GM12878 (cell line): ENCODE results near the gene PITRM1. TPM values are rescaled to one million over a fixed set of nuclear protein-coding genes. Genes with fewer than 3 reads are reported as not detected.

Experiments
- ATAC-seq: fragments of 200-7000 bp; cut with Tn5 transposase; 3 replicates; pipeline ENCODE4 v1.9.1; 2020; ENCODE audit warnings: mild to moderate bottlenecking, moderate library complexity
- BruUV-seq: library from RNA; stranded (reverse); fragments of 400-500 nt; replicated peaks from 2 replicates; lab custom pipeline; 2021; lab: Mats Ljungman, UMichigan
- CTCF ChIA-PET: fragments of 300-600 bp; sonication (Branson Sonifier 250); formaldehyde crosslinking; extraction: SDS; loops from one replicate; lab custom pipeline; 2021; ENCODE audit warnings: inconsistent platforms; lab: Yijun Ruan, JAX
- POLR2A ChIA-PET: fragments of 350-600 bp; formaldehyde crosslinking; extraction: SDS; loops from one replicate; lab custom pipeline; 2021; ENCODE audit warnings: inconsistent platforms; lab: Charles Lee
- RAD21 ChIA-PET: fragments of 300-600 bp; sonication (Branson Sonifier 250); formaldehyde crosslinking; loops from one replicate; lab custom pipeline; 2023; ENCODE audit warnings: antibody characterized with exemption; ENCODE audit not compliant: unreplicated experiment; lab: Charles Lee
- SMC1A ChIA-PET: fragments of 300-600 bp; sonication (Branson Sonifier 250); formaldehyde crosslinking; loops from one replicate; lab custom pipeline; 2023; ENCODE audit not compliant: unreplicated experiment, uncharacterized antibody; lab: Charles Lee
- DNase-seq: peaks from one replicate; pipeline ENCODE4 v3.0.0-alpha.2; 2011; ENCODE audit warnings: low read depth, low spot score
- FAIRE-seq: peaks from 3 replicates; lab custom pipeline; 2011; peaks lifted over from hg19 to GRCh38; lab: Jason Lieb, UNC
- H2AFZ ChIP-seq: 2 replicates; pipeline ENCODE4 v1.6.0; 2011; ENCODE audit warnings: low read depth, low read length, control low read depth; ENCODE audit not compliant: control insufficient read depth
- H3K27ac ChIP-seq: 2 replicates; pipeline ENCODE4 v1.5.1; 2011; ENCODE audit warnings: control low read depth; ENCODE audit not compliant: control insufficient read depth, insufficient read depth
- H3K27me3 ChIP-seq, 2 experiments: replicated peaks in 1 of 2; 2 replicates each; pipeline versions ENCODE4 v1.6.0 to v1.6.1; 2011; ENCODE audit warnings: low read length in 1 of 2; ENCODE audit not compliant: control insufficient read depth in 2 of 2, insufficient read depth in 2 of 2
- H3K36me3 ChIP-seq, 2 experiments: 2 replicates each; pipeline ENCODE4 v1.5.1; 2011; ENCODE audit warnings: low read length in 1 of 2; ENCODE audit not compliant: control insufficient read depth in 2 of 2, insufficient read depth in 2 of 2
- H3K4me1 ChIP-seq: 2 replicates; pipeline ENCODE4 v1.6.1; 2011; ENCODE audit warnings: mild to moderate bottlenecking, low read length, moderate library complexity, mixed read lengths; ENCODE audit not compliant: control insufficient read depth, insufficient read depth
- H3K4me2 ChIP-seq: 2 replicates; pipeline ENCODE4 v1.6.0; 2011; ENCODE audit warnings: control low read depth; ENCODE audit not compliant: control insufficient read depth, insufficient read depth
- H3K4me3 ChIP-seq: fragments of 200-600 bp; sonication (generic); 2 replicates; pipeline ENCODE4 v1.5.1; 2016
- H3K79me2 ChIP-seq: 2 replicates; pipeline ENCODE4 v1.6.0; 2011; ENCODE audit warnings: low read length; ENCODE audit not compliant: control insufficient read depth, insufficient read depth
- H3K9ac ChIP-seq: 2 replicates; pipeline ENCODE4 v1.8.0; 2011; ENCODE audit warnings: low read length, control low read depth, mixed read lengths; ENCODE audit not compliant: control insufficient read depth, insufficient read depth
- H3K9me3 ChIP-seq: replicated peaks from 3 replicates; pipeline ENCODE4 v1.5.1; 2011; ENCODE audit warnings: mild to moderate bottlenecking, low read length; ENCODE audit not compliant: control insufficient read depth, insufficient read depth
- H4K20me1 ChIP-seq: 2 replicates; pipeline ENCODE4 v1.6.0; 2011; ENCODE audit not compliant: control insufficient read depth, insufficient read depth
- ASH2L ChIP-seq: fragments of 300-600, 200-600 bp; sonication (generic); IDR thresholded peaks from 2 replicates; pipeline ENCODE4 v1.6.1; 2017; ENCODE audit warnings: low read depth, mild to moderate bottlenecking, borderline replicate concordance
- ATF7 ChIP-seq: fragments of 450-650 bp; IDR thresholded peaks from 2 replicates; pipeline ENCODE4 v1.6.1; 2016; ENCODE audit warnings: low read depth, mild to moderate bottlenecking
- BHLHE40 ChIP-seq, 2 experiments: fragments of 450-650 bp in 1 of 2; IDR thresholded peaks; 2 replicates each; pipeline ENCODE4 v1.6.1; 2011 to 2017; ENCODE audit warnings: low read depth in 2 of 2, borderline replicate concordance in 1 of 2, improper control_type of control experiment in 1 of 2, low read length in 1 of 2, mild to moderate bottlenecking in 1 of 2
- E2F4 ChIP-seq: IDR thresholded peaks from 2 replicates; pipeline ENCODE4 v1.6.1; 2012; ENCODE audit warnings: low read depth, low read length, improper control_type of control experiment
- EED ChIP-seq: sonication (generic); IDR thresholded peaks from 2 replicates; pipeline ENCODE4 v1.6.1; 2016; ENCODE audit warnings: antibody characterized with exemption, low read depth
- EZH2 ChIP-seq: IDR thresholded peaks from 2 replicates; pipeline ENCODE4 v1.6.1; 2012; ENCODE audit warnings: low read depth, mild to moderate bottlenecking, control low read depth, inconsistent platforms, low read length, borderline replicate concordance; ENCODE audit not compliant: control insufficient read depth
- LARP7 ChIP-seq: fragments of 450-650 bp; IDR thresholded peaks from 2 replicates; pipeline ENCODE4 v1.6.1; 2017; ENCODE audit warnings: mild to moderate bottlenecking
- MEF2A ChIP-seq: IDR thresholded peaks from 2 replicates; pipeline ENCODE4 v1.6.1; 2011; ENCODE audit warnings: low read depth, mild to moderate bottlenecking, low read length, moderate library complexity; ENCODE audit not compliant: insufficient read depth
- MTA3 ChIP-seq: IDR thresholded peaks from 2 replicates; pipeline ENCODE4 v1.6.1; 2012; ENCODE audit warnings: low read length, inconsistent platforms, borderline replicate concordance
- MYC ChIP-seq: IDR thresholded peaks from 2 replicates; pipeline ENCODE4 v1.6.1; 2011; ENCODE audit warnings: mild to moderate bottlenecking, low read length, moderate library complexity, inconsistent platforms; ENCODE audit not compliant: insufficient read depth, insufficient replicate concordance, insufficient read length, severe bottlenecking
- NFYB ChIP-seq: IDR thresholded peaks from 2 replicates; pipeline ENCODE4 v1.6.1; 2011; ENCODE audit warnings: low read depth, mild to moderate bottlenecking, low read length, improper control_type of control experiment, moderate library complexity; ENCODE audit not compliant: insufficient read depth
- POLR2AphosphoS2 ChIP-seq: IDR thresholded peaks from 2 replicates; pipeline ENCODE4 v1.6.1; 2011; ENCODE audit warnings: low read depth, mild to moderate bottlenecking, low read length, improper control_type of control experiment, moderate library complexity
- RCOR1 ChIP-seq: conservative IDR thresholded peaks from 2 replicates; pipeline ENCODE4 v1.6.1; 2012; ENCODE audit warnings: low read depth, low read length, improper control_type of control experiment
- WRNIP1 ChIP-seq: IDR thresholded peaks from 2 replicates; pipeline ENCODE4 v1.6.1; 2011; ENCODE audit warnings: low read depth, low read length, improper control_type of control experiment, borderline replicate concordance
- ZNF384 ChIP-seq: IDR thresholded peaks from 2 replicates; pipeline ENCODE4 v1.6.1; 2012; ENCODE audit warnings: low read depth, mild to moderate bottlenecking, low read length, improper control_type of control experiment, borderline replicate concordance
- WGBS: methylation state at CpG from one replicate; pipeline ENCODE4 v1.1.6; 2016; ENCODE audit warnings: low lambda C conversion rate; ENCODE audit not compliant: insufficient replicate concordance, insufficient coverage; ENCODE audit errors: missing lambda C conversion rate; 5-methylcytosine and 5-hydroxymethylcytosine counted together
- in situ Hi-C: fragments of 300-500 bp; cut with MboI; formaldehyde crosslinking; loops from 9 replicates; pipeline ENCODE4 v1.14.3; 2018; ENCODE audit warnings: mixed read lengths
- intact Hi-C: fragments of 100-400 bp; cut with micrococcal nuclease; formaldehyde crosslinking; loops from one replicate; pipeline ENCODE4 v1.14.2; 2022; ENCODE audit not compliant: unreplicated experiment
- polyA plus RNA-seq, 11 experiments: library from polyadenylated mRNA; depleted of rRNA in 4 of 11; unstranded in 6 of 11; stranded (reverse) in 5 of 11; fragments of >200 nt; fragmentation: Nextera tagmentation in 4 of 11; fragmentation: Illumina TruSeq in 1 of 11; extraction: Ambion mirVana in 4 of 11; extraction: Trizol in 1 of 11; gene quantifications; 1 replicate in 1 of 11; 2 replicates in 10 of 11; pipeline versions ENCODE4 v1.2.1 to v1.2.3, GENCODE V29; 2011 to 2016; ENCODE audit warnings: inconsistent platforms in 2 of 11, missing spikeins in 2 of 11, low read depth in 1 of 11
- total RNA-seq, 4 experiments: library from RNA; depleted of rRNA in 3 of 4; stranded (reverse); fragments of >200 nt in 3 of 4; fragmentation: Illumina TruSeq in 1 of 4; extraction: Trizol in 1 of 4; gene quantifications; 2 replicates each; pipeline versions ENCODE4 v1.2.1 to v1.2.3, GENCODE V29; 2013 to 2021
- TF ChIP-seq, protein P1 (sequence below): fragments of 450-650 bp; conservative IDR thresholded peaks from 2 replicates; pipeline ENCODE4 v1.6.1; 2017; ENCODE audit warnings: mild to moderate bottlenecking, moderate library complexity

Gene PITRM1
- total and polyA plus RNA-seq, 10 of the 15 experiments (the other 5 are each of a cell fraction or from before 2014, with no cell fraction given) = 15.5 to 53.0 (median 45.0) TPM

GRCh38 chr10:3098689-3099088, 73.9 kb downstream of the PITRM1 start:
- H3K36me3 ChIP-seq = peaks cover 25 to 38% of the 10 kb centered on the region in 2 experiments
- ChIA-PET POLR2A (no interaction called here), CTCF (no interaction called here), RAD21 (no interaction called here), SMC1A (no interaction called here)
- no peak overlapping the region for H3K27ac ChIP-seq
- BruUV-seq = no TSS peak
- H3K4me1 ChIP-seq = peaks cover 13% of the 10 kb centered on the region
- DNase-seq (no peak), FAIRE-seq (no peak), ATAC-seq (no peak)
- in situ Hi-C loops = no loop called here
- peaks cover 29% of the 10 kb centered on the region for H3K79me2 ChIP-seq
- no peak overlapping the region for H3K4me3 ChIP-seq
- no peaks in the 10 kb centered on the region; the same call in 1 of the 2 replicates for H4K20me1 ChIP-seq
- intact Hi-C loops = no loop called here
- no peak overlapping the region for H3K4me2 ChIP-seq
- TF ChIP-seq E2F4 (no peak), MYC (no peak), ASH2L (no peak), LARP7 (no peak), POLR2AphosphoS2 (no peak), EED (no peak), EZH2 (no peak), WRNIP1 (no peak), ZNF384 (no peak), ATF7 (no peak), RCOR1 (no peak), NFYB (no peak), MTA3 (no peak), MEF2A (no peak), BHLHE40 (IDR thresholded peaks at IDR 0.05; ENCODE audit: borderline replicate concordance in 1 of 2, low read depth in 2 of 2, low read length in 1 of 2) (no peak)
- TF ChIP-seq, protein P1, sequence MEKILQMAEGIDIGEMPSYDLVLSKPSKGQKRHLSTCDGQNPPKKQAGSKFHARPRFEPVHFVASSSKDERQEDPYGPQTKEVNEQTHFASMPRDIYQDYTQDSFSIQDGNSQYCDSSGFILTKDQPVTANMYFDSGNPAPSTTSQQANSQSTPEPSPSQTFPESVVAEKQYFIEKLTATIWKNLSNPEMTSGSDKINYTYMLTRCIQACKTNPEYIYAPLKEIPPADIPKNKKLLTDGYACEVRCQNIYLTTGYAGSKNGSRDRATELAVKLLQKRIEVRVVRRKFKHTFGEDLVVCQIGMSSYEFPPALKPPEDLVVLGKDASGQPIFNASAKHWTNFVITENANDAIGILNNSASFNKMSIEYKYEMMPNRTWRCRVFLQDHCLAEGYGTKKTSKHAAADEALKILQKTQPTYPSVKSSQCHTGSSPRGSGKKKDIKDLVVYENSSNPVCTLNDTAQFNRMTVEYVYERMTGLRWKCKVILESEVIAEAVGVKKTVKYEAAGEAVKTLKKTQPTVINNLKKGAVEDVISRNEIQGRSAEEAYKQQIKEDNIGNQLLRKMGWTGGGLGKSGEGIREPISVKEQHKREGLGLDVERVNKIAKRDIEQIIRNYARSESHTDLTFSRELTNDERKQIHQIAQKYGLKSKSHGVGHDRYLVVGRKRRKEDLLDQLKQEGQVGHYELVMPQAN = no peak
- H3K9me3 ChIP-seq = no peaks in the 10 kb centered on the region
- WGBS = 98% methylated on average over 11 of the region's 11 CpGs
- no peak overlapping the region for H2AFZ ChIP-seq
- H3K27me3 ChIP-seq = no peaks in the 10 kb centered on the region
- no peak overlapping the region for H3K9ac ChIP-seq
